HepG2 (cell line): Measurements from ENCODE around the gene METTL16. TPM values are rescaled to one million over a fixed set of nuclear protein-coding genes. Genes with fewer than 3 reads are reported as not detected.

ENCODE experiments used
- ATAC-seq: fragments of 200-7000 bp; cut with Tn5 transposase; 3 replicates; pipeline ENCODE4 v1.9.1; 2020; ENCODE audit warnings: mild to moderate bottlenecking, moderate library complexity
- BruUV-seq: library from RNA; stranded (reverse); fragments of 400-500 nt; replicated peaks from 2 replicates; lab custom pipeline; 2021; lab: Mats Ljungman, UMichigan
- CTCF ChIA-PET: fragments of 300-600 bp; formaldehyde crosslinking; extraction: SDS; loops from one replicate; lab custom pipeline; 2021; ENCODE audit warnings: low total read pairs, inconsistent platforms, low intra/inter-chr PET ratio; lab: Yijun Ruan, JAX
- POLR2A ChIA-PET: fragments of 350-600 bp; sonication (Branson Sonifier 250); formaldehyde crosslinking; loops from one replicate; lab custom pipeline; 2020; ENCODE audit warnings: antibody characterized with exemption, inconsistent platforms; lab: Yijun Ruan, JAX
- DNase-seq: peaks from one replicate; pipeline ENCODE4 v3.0.0-alpha.2; 2015; ENCODE audit warnings: low spot score
- FAIRE-seq: peaks from 3 replicates; lab custom pipeline; 2011; peaks lifted over from hg19 to GRCh38; lab: Jason Lieb, UNC
- H2AFZ ChIP-seq: one replicate; pipeline ENCODE4 v1.6.1; 2011; ENCODE audit warnings: low read length, inconsistent platforms
- H3K27ac ChIP-seq: fragments of 300-600 bp; 3 replicates; pipeline ENCODE4 v1.8.0; 2011; ENCODE audit warnings: mixed run types, mild to moderate bottlenecking, mixed read lengths, low read length, inconsistent platforms; ENCODE audit not compliant: insufficient read depth; ENCODE audit errors: extremely low read length
- H3K27me3 ChIP-seq, 2 experiments: fragments of 200-600 bp in 1 of 2; 2 replicates in 1 of 2; 3 replicates in 1 of 2; pipeline versions ENCODE4 v1.6.0 to v1.8.0; 2011; ENCODE audit warnings: low read length in 2 of 2, mild to moderate bottlenecking in 2 of 2, moderate library complexity in 2 of 2, inconsistent platforms in 1 of 2; ENCODE audit not compliant: insufficient read depth in 2 of 2, control insufficient read depth in 1 of 2
- H3K36me3 ChIP-seq, 2 experiments: fragments of 200-600 bp in 1 of 2; replicated peaks in 1 of 2; 2 replicates in 1 of 2; 3 replicates in 1 of 2; pipeline versions ENCODE4 v1.5.1 to v1.8.0; 2011; ENCODE audit warnings: low read length in 2 of 2, inconsistent platforms in 1 of 2; ENCODE audit not compliant: insufficient read depth in 2 of 2, control insufficient read depth in 1 of 2
- H3K4me1 ChIP-seq: 2 replicates; pipeline ENCODE4 v1.5.1; 2012; ENCODE audit warnings: low read length, inconsistent platforms; ENCODE audit not compliant: insufficient read depth
- H3K4me2 ChIP-seq: 2 replicates; pipeline ENCODE4 v1.6.0; 2011; ENCODE audit warnings: low read depth, low read length, inconsistent platforms
- H3K4me3 ChIP-seq, 3 experiments: fragments of 200-600 bp in 1 of 3; sonication (generic), shearing (Covaris generic) in 1 of 3; replicated peaks in 1 of 3; 2 replicates each; pipeline ENCODE4 v1.5.1; 2011 to 2016; ENCODE audit warnings: low read length in 3 of 3, inconsistent platforms in 2 of 3, low read depth in 2 of 3, mild to moderate bottlenecking in 2 of 3, control low read depth in 1 of 3, mixed read lengths in 1 of 3; ENCODE audit not compliant: insufficient read depth in 1 of 3
- H3K79me2 ChIP-seq: one replicate; pipeline ENCODE4 v1.6.1; 2011; ENCODE audit warnings: low read length, inconsistent platforms; ENCODE audit not compliant: insufficient read depth
- H3K9ac ChIP-seq: 2 replicates; pipeline ENCODE4 v1.6.0; 2011; ENCODE audit warnings: mild to moderate bottlenecking, low read depth, low read length, inconsistent platforms; ENCODE audit not compliant: insufficient read depth
- H3K9me3 ChIP-seq: 2 replicates; pipeline ENCODE4 v1.5.1; 2012; ENCODE audit warnings: mild to moderate bottlenecking, low read length
- H4K20me1 ChIP-seq: 2 replicates; pipeline ENCODE4 v1.6.0; 2011; ENCODE audit warnings: inconsistent platforms, mild to moderate bottlenecking, low read length, moderate library complexity; ENCODE audit not compliant: insufficient read depth
- ASH2L ChIP-seq: fragments of 300-600, 200-600 bp; sonication (generic); IDR thresholded peaks from 2 replicates; pipeline ENCODE4 v1.7.0; 2017; ENCODE audit warnings: low read depth, mild to moderate bottlenecking, moderate library complexity, mixed read lengths, low read length; ENCODE audit not compliant: insufficient read length
- CCDC6 ChIP-seq: sonication (generic); formaldehyde crosslinking; IDR thresholded peaks from 2 replicates; pipeline ENCODE4 v1.8.1; 2022; ENCODE audit warnings: mild to moderate bottlenecking, missing genetic modification reagents, moderate library complexity
- HDAC1 ChIP-seq: sonication (generic); formaldehyde crosslinking; IDR thresholded peaks from 2 replicates; pipeline ENCODE4 v1.5.1; 2020; ENCODE audit warnings: mild to moderate bottlenecking, missing genetic modification reagents
- IKZF1 ChIP-seq: fragments of 450-650 bp; IDR thresholded peaks from 2 replicates; pipeline ENCODE4 v1.7.1; 2016
- JUNB ChIP-seq: sonication (generic); formaldehyde crosslinking; IDR thresholded peaks from 2 replicates; pipeline ENCODE4 v1.8.0; 2022; ENCODE audit warnings: missing genetic modification reagents, mild to moderate bottlenecking, borderline replicate concordance
- RBFOX2 ChIP-seq: fragments of 200-400 bp; formaldehyde crosslinking; IDR thresholded peaks from 2 replicates; pipeline ENCODE4 v1.6.1; 2017; ENCODE audit warnings: low read depth, mild to moderate bottlenecking, low read length
- SALL1 ChIP-seq: sonication (generic); formaldehyde crosslinking; IDR thresholded peaks from 2 replicates; pipeline ENCODE4 v1.8.0; 2022; ENCODE audit warnings: mild to moderate bottlenecking, missing genetic modification reagents
- SAP130 ChIP-seq: IDR thresholded peaks from 2 replicates; pipeline ENCODE4 v1.6.1; 2016; ENCODE audit warnings: low read depth
- SPEN ChIP-seq: sonication (generic); formaldehyde crosslinking; IDR thresholded peaks from 2 replicates; pipeline ENCODE4 v1.5.1; 2020; ENCODE audit warnings: low read depth, mild to moderate bottlenecking, missing genetic modification reagents
- SRSF4 ChIP-seq: fragments of 200-400 bp; formaldehyde crosslinking; IDR thresholded peaks from one replicate; pipeline ENCODE4 v1.6.1; 2018; ENCODE audit warnings: mild to moderate bottlenecking, low read depth, low read length, moderate library complexity; ENCODE audit not compliant: poor library complexity, severe bottlenecking
- ZC3H13 ChIP-seq: sonication (generic); formaldehyde crosslinking; IDR thresholded peaks from 2 replicates; pipeline ENCODE4 v1.8.1; 2023; ENCODE audit warnings: mild to moderate bottlenecking, missing genetic modification reagents, moderate library complexity
- ZNF136 ChIP-seq: sonication (generic); formaldehyde crosslinking; IDR thresholded peaks from 2 replicates; pipeline ENCODE4 v1.8.1; 2022; ENCODE audit warnings: low read depth, mild to moderate bottlenecking, moderate library complexity, missing genetic modification reagents
- ZNF251 ChIP-seq: sonication (generic); formaldehyde crosslinking; IDR thresholded peaks from 2 replicates; pipeline ENCODE4 v1.9.0; 2021; ENCODE audit warnings: mild to moderate bottlenecking, missing genetic modification reagents
- ZNF382 ChIP-seq: sonication (generic); formaldehyde crosslinking; IDR thresholded peaks from 2 replicates; pipeline ENCODE4 v1.5.0; 2020; ENCODE audit warnings: missing genetic modification reagents, mild to moderate bottlenecking, borderline replicate concordance
- ZNF83 ChIP-seq: sonication (generic); formaldehyde crosslinking; IDR thresholded peaks from 2 replicates; pipeline ENCODE4 v1.4.0; 2020; ENCODE audit warnings: missing genetic modification reagents, mild to moderate bottlenecking, borderline replicate concordance
- ZNF850 ChIP-seq: sonication (generic); formaldehyde crosslinking; conservative IDR thresholded peaks from 2 replicates; pipeline ENCODE4 v1.9.0; 2021; ENCODE audit warnings: mild to moderate bottlenecking, missing genetic modification reagents
- WGBS: methylation state at CpG from one replicate; pipeline ENCODE4 v1.1.6; 2017; ENCODE audit warnings: low lambda C conversion rate; 5-methylcytosine and 5-hydroxymethylcytosine counted together
- in situ Hi-C: cut with HindIII; loops from 2 replicates; pipeline ENCODE4 v1.10.0; 2017; ENCODE audit warnings: low pct_unique_long_range_greater_than_20kb; ENCODE audit not compliant: extremely low pct_ligation_motif_present
- intact Hi-C: fragments of 100-400 bp; cut with micrococcal nuclease; formaldehyde crosslinking; loops from one replicate; pipeline ENCODE4 v1.10.0; 2022; ENCODE audit not compliant: unreplicated experiment
- polyA plus RNA-seq, 8 experiments: library from polyadenylated mRNA; depleted of rRNA in 3 of 8; stranded (reverse) in 7 of 8; unstranded in 1 of 8; fragments of >200 nt; fragmentation: Illumina TruSeq in 4 of 8; extraction: Trizol in 4 of 8; gene quantifications; 2 replicates each; pipeline versions ENCODE4 v1.2.1 to v1.2.3, GENCODE V29; 2011 to 2016; ENCODE audit warnings: low read depth in 4 of 8, missing spikeins in 1 of 8, mixed read lengths in 1 of 8; ENCODE audit not compliant: insufficient read depth in 1 of 8
- total RNA-seq, 5 experiments: library from RNA; depleted of rRNA; stranded (reverse); fragments of >200 nt; fragmentation: Illumina TruSeq; extraction: Trizol; gene quantifications; 2 replicates each; pipeline ENCODE4 v1.2.3, GENCODE V29; 2016; ENCODE audit warnings: low read depth in 1 of 5
- TF ChIP-seq, protein P1 (sequence below): IDR thresholded peaks from 2 replicates; pipeline ENCODE4 v1.6.1; 2016; ENCODE audit warnings: mild to moderate bottlenecking, missing biosample characterization, missing genetic modification reagents
- TF ChIP-seq, protein P2 (sequence below): sonication (generic); formaldehyde crosslinking; conservative IDR thresholded peaks from 2 replicates; pipeline ENCODE4 v1.8.0; 2022; ENCODE audit warnings: mild to moderate bottlenecking, moderate library complexity, missing genetic modification reagents
- TF ChIP-seq, protein P3 (sequence below): sonication (generic); formaldehyde crosslinking; IDR thresholded peaks from 2 replicates; pipeline ENCODE4 v1.9.0; 2021; ENCODE audit warnings: missing genetic modification reagents, borderline replicate concordance

METTL16 gene
- total and polyA plus RNA-seq, 2 of the 13 experiments (the other 11 are each of a cell fraction or from before 2014, with no cell fraction given), result 11.6 to 18.5 TPM

DNA sequence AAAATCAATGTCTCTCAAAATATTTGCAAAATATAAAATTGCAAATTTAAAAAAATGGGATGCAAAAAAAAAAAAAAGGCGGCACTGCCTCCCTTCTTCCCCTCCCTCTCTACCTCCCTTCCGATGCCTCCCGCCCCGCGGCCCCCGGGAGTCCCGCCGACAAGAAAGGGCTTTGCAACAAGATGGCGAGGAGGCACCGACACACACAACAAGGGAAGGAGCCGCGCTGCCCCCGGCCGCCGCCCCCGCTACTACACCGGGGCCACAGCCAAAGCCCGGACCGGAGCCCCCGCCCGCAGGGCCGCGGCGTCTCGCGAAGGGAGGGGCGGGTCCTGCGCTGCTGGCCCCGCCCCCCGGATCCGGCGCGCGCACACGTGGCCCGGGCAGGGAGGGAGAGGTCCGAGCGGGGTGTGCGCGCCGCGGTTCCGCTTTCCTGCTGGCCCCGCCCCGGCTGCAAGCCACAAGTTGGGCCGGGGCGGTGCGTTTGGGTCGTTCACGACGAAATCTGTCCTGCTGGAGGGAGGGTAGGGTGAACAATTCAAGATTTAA, 110.7 kb downstream of the METTL16 start, which contains the start of gene MNT (continued):
- TF ChIP-seq, protein P1, sequence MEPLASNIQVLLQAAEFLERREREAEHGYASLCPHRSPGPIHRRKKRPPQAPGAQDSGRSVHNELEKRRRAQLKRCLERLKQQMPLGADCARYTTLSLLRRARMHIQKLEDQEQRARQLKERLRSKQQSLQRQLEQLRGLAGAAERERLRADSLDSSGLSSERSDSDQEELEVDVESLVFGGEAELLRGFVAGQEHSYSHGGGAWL (CRISPR knock-in tag), result no peak
- TF ChIP-seq IKZF1, result no peak
- TF ChIP-seq ZNF382, result no peak
- no peak; the same call in 1 of the 2 replicates for TF ChIP-seq ZC3H13 (CRISPR knock-in tag)

DNA sequence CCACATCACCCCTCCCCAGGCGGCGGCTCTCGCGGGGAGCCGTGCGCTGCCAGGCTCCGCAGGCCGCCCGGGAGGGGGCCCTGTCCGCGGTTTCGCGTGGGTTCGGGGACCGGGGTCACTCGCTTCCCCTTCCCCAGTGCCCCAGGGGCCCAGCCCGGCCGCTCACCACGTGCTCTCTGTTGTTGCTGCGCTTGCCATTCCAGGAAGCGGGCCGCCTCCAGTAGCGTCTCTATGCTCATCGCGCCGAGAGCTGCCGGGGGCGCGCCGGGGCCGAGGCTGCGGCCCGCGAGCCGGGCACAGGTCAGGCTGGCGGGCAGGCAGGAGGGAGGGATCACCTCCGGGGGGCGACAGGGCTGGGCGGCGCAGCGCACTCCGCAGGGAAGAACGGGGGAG, 111.2 kb downstream of the METTL16 start:
- Histone ChIP-seq H2AFZ (no peak overlapping the region), H3K4me1 (peaks cover 55% of the 10 kb centered on the region), H3K79me2 (peaks cover 28% of the 10 kb centered on the region), H3K4me3 (peak overlapping the region; percentile 77 to 96 (median 87)), H3K27ac (peak overlapping the region; percentile 100), H3K9ac (peak overlapping the region; percentile 98), H4K20me1 (peaks cover 21% of the 10 kb centered on the region), H3K36me3 (no peaks in the 10 kb centered on the region), H3K9me3 (no peaks in the 10 kb centered on the region), H3K4me2 (peak overlapping the region; percentile 69), H3K27me3 (no peaks in the 10 kb centered on the region; a peak in 2 of 5 replicates)
- ChIA-PET CTCF (no interaction called here), POLR2A (interaction anchor here (2.6 to 3.0 kb wide), 2 partner anchors 17 to 111 kb away, joined by 6 to 19 read pairs; partner anchors contain the start of gene METTL16)
- intact Hi-C loops (loop anchor here (2.0 to 5.0 kb wide), 2 partner anchors 18 to 63 kb away; partner anchors contain the start of genes SGSM2 and TSR1), in situ Hi-C loops (no loop called here)
- ATAC-seq, result 0 out of 3 replicates have a peak, but pooled peaks have one; percentile 0
- no peak for FAIRE-seq
- TSS peak; percentile 80 for BruUV-seq
- WGBS, result 2% methylated on average over 25 of the region's 43 CpGs
- DNase-seq, result peak; percentile 43
- TF ChIP-seq, protein P2, sequence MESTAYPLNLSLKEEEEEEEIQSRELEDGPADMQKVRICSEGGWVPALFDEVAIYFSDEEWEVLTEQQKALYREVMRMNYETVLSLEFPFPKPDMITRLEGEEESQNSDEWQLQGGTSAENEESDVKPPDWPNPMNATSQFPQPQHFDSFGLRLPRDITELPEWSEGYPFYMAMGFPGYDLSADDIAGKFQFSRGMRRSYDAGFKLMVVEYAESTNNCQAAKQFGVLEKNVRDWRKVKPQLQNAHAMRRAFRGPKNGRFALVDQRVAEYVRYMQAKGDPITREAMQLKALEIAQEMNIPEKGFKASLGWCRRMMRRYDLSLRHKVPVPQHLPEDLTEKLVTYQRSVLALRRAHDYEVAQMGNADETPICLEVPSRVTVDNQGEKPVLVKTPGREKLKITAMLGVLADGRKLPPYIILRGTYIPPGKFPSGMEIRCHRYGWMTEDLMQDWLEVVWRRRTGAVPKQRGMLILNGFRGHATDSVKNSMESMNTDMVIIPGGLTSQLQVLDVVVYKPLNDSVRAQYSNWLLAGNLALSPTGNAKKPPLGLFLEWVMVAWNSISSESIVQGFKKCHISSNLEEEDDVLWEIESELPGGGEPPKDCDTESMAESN (CRISPR knock-in tag), result peak; percentile 15; the same call in 1 of the 2 replicates
- peak; percentile 31 for TF ChIP-seq ASH2L
- TF ChIP-seq ZNF83 (CRISPR knock-in tag), result no peak
- 0 out of 2 replicates have a peak, but pooled peaks have one; percentile 22 for TF ChIP-seq JUNB (CRISPR knock-in tag)
- peak; percentile 26 for TF ChIP-seq RBFOX2
- peak; percentile 37 for TF ChIP-seq SAP130 (CRISPR knock-in tag)
- TF ChIP-seq, protein P3, sequence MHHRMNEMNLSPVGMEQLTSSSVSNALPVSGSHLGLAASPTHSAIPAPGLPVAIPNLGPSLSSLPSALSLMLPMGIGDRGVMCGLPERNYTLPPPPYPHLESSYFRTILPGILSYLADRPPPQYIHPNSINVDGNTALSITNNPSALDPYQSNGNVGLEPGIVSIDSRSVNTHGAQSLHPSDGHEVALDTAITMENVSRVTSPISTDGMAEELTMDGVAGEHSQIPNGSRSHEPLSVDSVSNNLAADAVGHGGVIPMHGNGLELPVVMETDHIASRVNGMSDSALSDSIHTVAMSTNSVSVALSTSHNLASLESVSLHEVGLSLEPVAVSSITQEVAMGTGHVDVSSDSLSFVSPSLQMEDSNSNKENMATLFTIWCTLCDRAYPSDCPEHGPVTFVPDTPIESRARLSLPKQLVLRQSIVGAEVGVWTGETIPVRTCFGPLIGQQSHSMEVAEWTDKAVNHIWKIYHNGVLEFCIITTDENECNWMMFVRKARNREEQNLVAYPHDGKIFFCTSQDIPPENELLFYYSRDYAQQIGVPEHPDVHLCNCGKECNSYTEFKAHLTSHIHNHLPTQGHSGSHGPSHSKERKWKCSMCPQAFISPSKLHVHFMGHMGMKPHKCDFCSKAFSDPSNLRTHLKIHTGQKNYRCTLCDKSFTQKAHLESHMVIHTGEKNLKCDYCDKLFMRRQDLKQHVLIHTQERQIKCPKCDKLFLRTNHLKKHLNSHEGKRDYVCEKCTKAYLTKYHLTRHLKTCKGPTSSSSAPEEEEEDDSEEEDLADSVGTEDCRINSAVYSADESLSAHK (CRISPR knock-in tag), result no peak
- TF ChIP-seq ZNF136, result no peak
- peak; percentile 24 for TF ChIP-seq SRSF4
- TF ChIP-seq SPEN, result 0 out of 2 replicates have a peak, but pooled peaks have one; percentile 15
- no peak for TF ChIP-seq SALL1
- peak; percentile 15; the same call in 1 of the 2 replicates for TF ChIP-seq ZNF850 (CRISPR knock-in tag)
- no peak for TF ChIP-seq ZNF251 (CRISPR knock-in tag)
- TF ChIP-seq HDAC1 (CRISPR knock-in tag), result peak; percentile 68
- TF ChIP-seq CCDC6 (CRISPR knock-in tag), result 0 out of 2 replicates have a peak, but pooled peaks have one; percentile 63
